ENCODE results near the gene BTBD16. TPM values are rescaled to one million over a fixed set of nuclear protein-coding genes. Genes with fewer than 3 reads are reported as not detected.

BTBD16 gene
- total RNA-seq, 6 donors from 2014 or later: 0.20 to 1.8 (median 0.91) TPM; not detected in 3

DNA sequence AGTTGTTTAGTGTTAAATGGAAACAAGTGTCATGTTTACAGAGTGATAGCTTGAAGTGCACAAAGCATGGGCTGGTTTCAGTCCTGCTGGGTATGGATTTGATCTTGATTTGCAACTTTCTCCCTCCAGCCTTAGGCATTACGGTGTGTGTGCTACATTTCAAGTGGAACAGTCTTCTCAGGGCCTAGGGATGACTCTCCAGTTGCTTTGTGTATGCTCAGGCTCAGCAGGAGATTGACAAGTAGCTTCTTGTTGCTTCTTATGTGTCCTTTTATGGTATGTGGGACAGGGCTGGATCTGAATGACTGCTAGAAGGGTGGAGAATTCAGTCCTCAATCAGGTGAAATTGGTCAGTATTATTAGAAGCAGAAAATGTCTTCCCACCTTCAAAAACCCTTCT, 52.1 kb downstream of the BTBD16 start:
- no peak overlapping the region for H3K27ac ChIP-seq
- 58 to 71% methylated on average over 1 of the region's 1 CpG for WGBS, 2 donors
- no peak for TF ChIP-seq EP300 (IDR thresholded peaks at IDR 0.05)
- no peak for TF ChIP-seq POLR2AphosphoS5 (IDR thresholded peaks at IDR 0.05)
- H3K9me3 ChIP-seq: no peaks in the 10 kb centered on the region
- ATAC-seq (ENCODE audit: low FRiP score in 2 of 2) (no peak), DNase-seq (no peak)
- H3K27me3 ChIP-seq: no peaks in the 10 kb centered on the region
- no peaks in the 10 kb centered on the region for H3K36me3 ChIP-seq
- no peak overlapping the region for H3K4me3 ChIP-seq
- H3K4me1 ChIP-seq: no peaks in the 10 kb centered on the region

DNA sequence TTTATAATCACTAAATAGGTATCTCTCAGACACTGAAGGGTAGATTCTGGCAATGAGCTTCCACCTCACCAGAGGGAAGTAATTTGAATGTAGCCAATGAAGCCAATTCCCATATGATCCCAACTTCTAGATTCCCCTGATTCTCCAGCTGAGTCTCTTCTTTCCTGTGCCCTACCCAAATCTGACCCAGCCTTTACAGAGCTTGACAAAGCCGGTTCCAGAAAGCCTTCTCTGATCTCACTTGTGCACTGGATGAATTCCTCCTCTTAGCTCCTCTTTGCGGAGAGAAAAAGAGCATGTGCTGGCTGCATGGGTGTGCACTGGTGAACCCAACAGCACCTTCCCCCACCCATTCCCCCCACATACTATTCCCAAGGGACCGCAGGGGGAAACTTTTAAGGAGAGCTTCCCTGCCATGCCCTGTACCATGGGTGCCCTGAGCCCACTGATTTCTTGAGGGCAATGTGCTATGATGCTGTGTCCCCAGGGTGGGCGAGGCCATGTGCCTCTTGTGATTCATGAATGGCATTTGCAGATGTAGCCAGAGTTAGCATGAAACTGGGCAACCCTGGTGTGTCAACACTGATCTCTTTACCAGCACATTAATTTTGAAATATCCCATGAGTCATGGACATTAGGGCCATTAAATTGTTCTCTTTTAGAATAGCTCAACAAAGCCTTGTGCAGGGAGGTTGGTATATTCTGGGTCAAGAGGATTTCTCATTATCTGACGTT, 53.0 kb downstream of the BTBD16 start:
- TF ChIP-seq POLR2A (IDR thresholded peaks at IDR 0.05): no peak
- no peak for TF ChIP-seq POLR2AphosphoS5 (IDR thresholded peaks at IDR 0.05)
- no peak for TF ChIP-seq EP300 (IDR thresholded peaks at IDR 0.05)
- TF ChIP-seq, protein P1, sequence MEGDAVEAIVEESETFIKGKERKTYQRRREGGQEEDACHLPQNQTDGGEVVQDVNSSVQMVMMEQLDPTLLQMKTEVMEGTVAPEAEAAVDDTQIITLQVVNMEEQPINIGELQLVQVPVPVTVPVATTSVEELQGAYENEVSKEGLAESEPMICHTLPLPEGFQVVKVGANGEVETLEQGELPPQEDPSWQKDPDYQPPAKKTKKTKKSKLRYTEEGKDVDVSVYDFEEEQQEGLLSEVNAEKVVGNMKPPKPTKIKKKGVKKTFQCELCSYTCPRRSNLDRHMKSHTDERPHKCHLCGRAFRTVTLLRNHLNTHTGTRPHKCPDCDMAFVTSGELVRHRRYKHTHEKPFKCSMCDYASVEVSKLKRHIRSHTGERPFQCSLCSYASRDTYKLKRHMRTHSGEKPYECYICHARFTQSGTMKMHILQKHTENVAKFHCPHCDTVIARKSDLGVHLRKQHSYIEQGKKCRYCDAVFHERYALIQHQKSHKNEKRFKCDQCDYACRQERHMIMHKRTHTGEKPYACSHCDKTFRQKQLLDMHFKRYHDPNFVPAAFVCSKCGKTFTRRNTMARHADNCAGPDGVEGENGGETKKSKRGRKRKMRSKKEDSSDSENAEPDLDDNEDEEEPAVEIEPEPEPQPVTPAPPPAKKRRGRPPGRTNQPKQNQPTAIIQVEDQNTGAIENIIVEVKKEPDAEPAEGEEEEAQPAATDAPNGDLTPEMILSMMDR (IDR thresholded peaks at IDR 0.05): no peak
- ATAC-seq (ENCODE audit: low FRiP score in 2 of 2): no peak
- H3K4me3 ChIP-seq: no peak overlapping the region
- no peaks in the 10 kb centered on the region for H3K27me3 ChIP-seq
- no peak overlapping the region for H3K27ac ChIP-seq
- 93 to 95% methylated on average over 3 to 5 of the region's 5 CpGs for WGBS, 2 donors
- H3K36me3 ChIP-seq: no peaks in the 10 kb centered on the region
- no peaks in the 10 kb centered on the region for H3K4me1 ChIP-seq
- no peak for DNase-seq
- no peaks in the 10 kb centered on the region for H3K9me3 ChIP-seq

DNA sequence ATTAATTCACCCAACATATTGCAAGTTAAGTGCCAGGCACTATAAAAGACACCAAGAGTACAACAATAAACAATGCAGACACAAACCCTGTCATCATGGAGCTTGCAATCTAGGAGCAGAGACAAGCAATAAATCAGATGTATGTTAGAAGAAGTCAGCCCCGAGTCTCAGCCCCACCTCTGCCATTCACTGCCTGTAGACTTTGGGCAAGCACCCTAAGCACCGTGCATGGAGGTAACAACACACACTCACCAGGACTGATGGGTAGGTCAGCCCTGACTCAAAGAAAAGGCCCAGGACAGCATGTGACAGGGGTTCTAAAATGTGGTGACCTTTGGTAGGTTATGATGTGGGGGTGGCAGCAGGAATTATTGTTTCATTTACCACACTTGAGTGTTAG, 54.1 kb downstream of the BTBD16 start:
- no peaks in the 10 kb centered on the region for H3K4me1 ChIP-seq

DNA sequence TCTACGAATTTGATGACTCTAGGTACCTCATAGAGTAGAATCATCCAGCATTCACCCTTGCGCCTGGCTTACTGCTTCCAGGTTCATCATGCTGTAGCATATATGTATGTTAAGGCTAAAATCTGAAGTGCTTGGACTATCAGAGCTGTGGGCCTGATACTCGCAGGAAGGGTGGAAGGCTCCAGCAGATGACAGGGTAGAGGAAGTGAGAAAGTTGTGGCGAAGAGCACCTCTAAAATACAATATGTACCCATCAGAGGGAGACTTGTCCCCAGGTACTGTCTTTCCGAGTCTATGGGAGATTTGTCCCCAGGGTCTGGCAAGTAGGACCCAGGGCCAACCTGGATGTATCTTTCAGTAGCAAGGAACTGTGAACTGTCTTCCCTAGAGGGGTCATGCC, 55.3 kb downstream of the BTBD16 start:
- H3K27ac ChIP-seq: no peak overlapping the region
- no peak overlapping the region for H3K4me3 ChIP-seq
- no peaks in the 10 kb centered on the region for H3K27me3 ChIP-seq
- DNase-seq (no peak), ATAC-seq (ENCODE audit: low FRiP score in 2 of 2) (no peak)
- H3K4me1 ChIP-seq: no peaks in the 10 kb centered on the region
- TF ChIP-seq EP300 (IDR thresholded peaks at IDR 0.05) (no peak), POLR2AphosphoS5 (IDR thresholded peaks at IDR 0.05) (no peak), POLR2A (IDR thresholded peaks at IDR 0.05) (no peak)
- TF ChIP-seq, protein P1 (IDR thresholded peaks at IDR 0.05): no peak
- no peaks in the 10 kb centered on the region for H3K36me3 ChIP-seq
- no peaks in the 10 kb centered on the region for H3K9me3 ChIP-seq
- 80 to 87% methylated on average over 5 of the region's 5 CpGs for WGBS, 2 donors

More for the DNA sequence above, 54.1 kb downstream of the BTBD16 start:
- no peak for ATAC-seq (ENCODE audit: low FRiP score in 2 of 2)
- 86% methylated on average over 2 of the region's 2 CpGs for WGBS, 2 donors
- DNase-seq: no peak
- H3K4me3 ChIP-seq: no peak overlapping the region
- H3K27ac ChIP-seq: no peak overlapping the region
- H3K36me3 ChIP-seq: no peaks in the 10 kb centered on the region
- no peaks in the 10 kb centered on the region for H3K27me3 ChIP-seq
- H3K9me3 ChIP-seq: no peaks in the 10 kb centered on the region
- TF ChIP-seq POLR2A (IDR thresholded peaks at IDR 0.05) (no peak), EP300 (IDR thresholded peaks at IDR 0.05) (no peak), POLR2AphosphoS5 (IDR thresholded peaks at IDR 0.05) (no peak)
- TF ChIP-seq, protein P1 (IDR thresholded peaks at IDR 0.05): no peak

DNA sequence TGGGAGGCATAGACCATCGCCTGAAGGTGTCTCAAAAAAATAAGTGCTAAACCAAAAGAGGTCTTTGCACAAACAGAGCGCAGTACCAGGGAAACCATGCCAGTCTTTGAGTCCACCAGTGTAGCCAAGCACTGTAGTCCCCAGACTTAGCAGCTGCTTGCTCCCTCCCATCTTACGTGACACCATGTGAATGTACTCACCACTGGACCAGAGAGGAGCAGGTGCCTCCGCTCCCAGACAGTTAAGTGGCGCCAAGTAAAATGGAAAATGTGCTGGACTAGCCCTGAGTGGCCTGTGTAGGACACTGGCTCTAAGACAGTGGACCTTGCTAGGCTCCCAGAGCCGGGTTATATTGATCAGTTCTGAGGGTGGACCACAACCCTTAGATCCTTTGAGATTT, 55.7 kb downstream of the BTBD16 start:
- Histone ChIP-seq H3K4me3 (no peak overlapping the region), H3K9me3 (no peaks in the 10 kb centered on the region), H3K36me3 (no peaks in the 10 kb centered on the region), H3K4me1 (no peaks in the 10 kb centered on the region), H3K27ac (no peak overlapping the region), H3K27me3 (no peaks in the 10 kb centered on the region)
- no peak for TF ChIP-seq POLR2A (IDR thresholded peaks at IDR 0.05)
- TF ChIP-seq POLR2AphosphoS5 (IDR thresholded peaks at IDR 0.05): no peak
- TF ChIP-seq, protein P1 (IDR thresholded peaks at IDR 0.05): no peak
- TF ChIP-seq EP300 (IDR thresholded peaks at IDR 0.05): no peak
- DNase-seq (no peak), ATAC-seq (ENCODE audit: low FRiP score in 2 of 2) (no peak)
- 77 to 95% methylated on average over 5 to 6 of the region's 6 CpGs for WGBS, 2 donors
